Activated B cell treated with CpG ODN at 0.5 μM for 24 hours (primary cell): Measurements from ENCODE around the gene SLC38A3. TPM values are rescaled to one million over a fixed set of nuclear protein-coding genes. Genes with fewer than 3 reads are reported as not detected.
A peak's percentile ranks its signal among the peaks of the same experiment; 100 is the strongest.
"Not testable (repeated sequence)": the region's sequence is repeated elsewhere in the genome, so short reads cannot be mapped to it uniquely, and the experiment has no call there.

ENCODE experiments used
- ATAC-seq: fragments of 200-7000 bp; cut with Tn5 transposase; one replicate; pipeline ENCODE4 v1.10.0; 2021; ENCODE audit warnings: low read depth, mild to moderate bottlenecking, moderate library complexity
- CTCF ChIA-PET: fragments of 350-600 bp; sonication (Branson Sonifier 250); formaldehyde crosslinking; loops from one replicate; lab custom pipeline; 2021; ENCODE audit warnings: antibody characterized with exemption; lab: Charles Lee
- POLR2A ChIA-PET: fragments of 350-600 bp; sonication (Branson Sonifier 250); formaldehyde crosslinking; loops from one replicate; lab custom pipeline; 2021; ENCODE audit warnings: antibody characterized with exemption; lab: Charles Lee
- DNase-seq: peaks from one replicate; pipeline ENCODE4 v3.0.0; 2022
- H3K27ac Mint-ChIP-seq: one replicate; pipeline ENCODE4 v1.8.0; 2020; ENCODE audit warnings: mixed read lengths
- H3K27me3 Mint-ChIP-seq: one replicate; pipeline ENCODE4 v1.8.0; 2021; ENCODE audit warnings: mixed read lengths
- H3K36me3 Mint-ChIP-seq: one replicate; pipeline ENCODE4 v1.8.0; 2021; ENCODE audit warnings: low read depth, mixed read lengths
- H3K4me1 Mint-ChIP-seq: one replicate; pipeline ENCODE4 v1.8.0; 2021; ENCODE audit warnings: mixed read lengths
- H3K4me3 Mint-ChIP-seq: one replicate; pipeline ENCODE4 v1.8.0; 2020; ENCODE audit warnings: mild to moderate bottlenecking, mixed read lengths
- H3K9me3 Mint-ChIP-seq: one replicate; pipeline ENCODE4 v1.8.0; 2020; ENCODE audit warnings: mixed read lengths
- intact Hi-C: fragments of 100-400 bp; cut with micrococcal nuclease; formaldehyde crosslinking; loops from one replicate; pipeline ENCODE4 v1.15.1; 2024
- total RNA-seq: library from RNA; stranded (reverse); gene quantifications from 2 replicates; pipeline ENCODE4 v1.2.3, GENCODE V29; 2022
- TF ChIP-seq, protein P1 (sequence below): fragments of 200-600 bp; IDR thresholded peaks from one replicate; pipeline ENCODE4 v1.8.0; 2022; ENCODE audit warnings: antibody characterized with exemption, mild to moderate bottlenecking

SLC38A3 gene
- total RNA-seq, 1 donor from 2014 or later, result not detected

DNA sequence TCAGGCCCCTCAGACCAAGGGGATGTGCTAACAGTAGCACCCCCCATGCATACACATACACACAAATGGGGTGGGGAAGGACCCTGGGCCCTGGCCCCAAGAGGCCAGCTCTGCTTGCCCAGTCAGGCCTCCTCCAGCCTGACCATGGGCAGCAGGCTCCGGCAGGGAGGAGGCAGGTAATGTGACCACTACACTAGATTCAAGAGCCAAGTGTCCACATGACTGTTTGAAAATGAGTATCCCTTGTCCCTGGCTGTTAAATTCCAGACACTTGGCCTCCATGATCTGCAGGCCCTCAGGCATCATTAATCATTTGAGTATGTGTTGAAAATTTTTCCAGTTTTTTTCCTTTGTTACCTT lies 17.1 kb downstream of the SLC38A3 start:
- Mint-ChIP-seq H3K4me1 (peaks cover 9% of the 10 kb centered on the region), H3K27me3 (peaks cover 11% of the 10 kb centered on the region), H3K9me3 (no peaks in the 10 kb centered on the region), H3K36me3 (no peaks in the 10 kb centered on the region), H3K27ac (no peak overlapping the region), H3K4me3 (no peak overlapping the region)
- no peak for DNase-seq
- ATAC-seq, result no peak
- CTCF ChIA-PET, result interaction anchor here (0.9 kb wide), 1 partner anchor 24 kb away, joined by 3 read pairs; no protein-coding TSS in a partner anchor
- TF ChIP-seq, protein P1, sequence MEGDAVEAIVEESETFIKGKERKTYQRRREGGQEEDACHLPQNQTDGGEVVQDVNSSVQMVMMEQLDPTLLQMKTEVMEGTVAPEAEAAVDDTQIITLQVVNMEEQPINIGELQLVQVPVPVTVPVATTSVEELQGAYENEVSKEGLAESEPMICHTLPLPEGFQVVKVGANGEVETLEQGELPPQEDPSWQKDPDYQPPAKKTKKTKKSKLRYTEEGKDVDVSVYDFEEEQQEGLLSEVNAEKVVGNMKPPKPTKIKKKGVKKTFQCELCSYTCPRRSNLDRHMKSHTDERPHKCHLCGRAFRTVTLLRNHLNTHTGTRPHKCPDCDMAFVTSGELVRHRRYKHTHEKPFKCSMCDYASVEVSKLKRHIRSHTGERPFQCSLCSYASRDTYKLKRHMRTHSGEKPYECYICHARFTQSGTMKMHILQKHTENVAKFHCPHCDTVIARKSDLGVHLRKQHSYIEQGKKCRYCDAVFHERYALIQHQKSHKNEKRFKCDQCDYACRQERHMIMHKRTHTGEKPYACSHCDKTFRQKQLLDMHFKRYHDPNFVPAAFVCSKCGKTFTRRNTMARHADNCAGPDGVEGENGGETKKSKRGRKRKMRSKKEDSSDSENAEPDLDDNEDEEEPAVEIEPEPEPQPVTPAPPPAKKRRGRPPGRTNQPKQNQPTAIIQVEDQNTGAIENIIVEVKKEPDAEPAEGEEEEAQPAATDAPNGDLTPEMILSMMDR, result no peak
- intact Hi-C loops, result loop anchor here (10.0 kb wide), 1 partner anchor 393 kb away; the partner anchor contains the start of genes CISH and MAPKAPK3
- POLR2A ChIA-PET, result no interaction called here

DNA sequence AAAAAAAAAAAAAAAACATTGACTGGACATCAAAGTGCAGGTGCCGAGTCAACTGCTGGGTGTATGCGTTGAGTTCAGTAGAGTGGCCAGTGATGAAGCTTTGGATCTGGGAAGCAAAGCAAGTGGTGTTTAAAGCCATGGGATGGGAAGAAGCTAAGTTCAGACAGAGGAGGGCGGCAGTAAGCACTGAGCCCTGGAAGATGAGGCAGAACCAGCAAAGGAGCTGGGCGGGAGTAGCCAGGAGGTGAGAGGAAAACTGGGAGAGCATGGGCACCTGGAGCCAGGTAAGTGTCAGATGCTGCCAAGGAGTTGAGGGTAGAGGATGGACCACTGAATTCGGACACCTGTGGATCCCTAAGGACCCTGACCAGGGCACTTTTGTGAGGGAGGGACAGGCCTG lies 19.6 kb downstream of the SLC38A3 start:
- H3K36me3 Mint-ChIP-seq, result no peaks in the 10 kb centered on the region
- intact Hi-C loops, result loop anchor here (10.0 kb wide), 1 partner anchor 390 kb away; the partner anchor contains the start of genes CISH and MAPKAPK3
- H3K27ac Mint-ChIP-seq, result no peak overlapping the region
- TF ChIP-seq, protein P1, result no peak
- peak overlapping the region; percentile 19 for H3K4me3 Mint-ChIP-seq
- H3K4me1 Mint-ChIP-seq, result peaks cover 24% of the 10 kb centered on the region
- ChIA-PET POLR2A (interaction anchor here (0.6 to 0.7 kb wide), 2 partner anchors 11 to 23 kb away, joined by 4 read pairs; partner anchors contain the start of gene GNAI2), CTCF (interaction anchor here (0.8 to 7.3 kb wide), 6 partner anchors 9 to 105 kb away, joined by 3 to 100 read pairs (median 5); partner anchors contain the start of genes GNAI2 and GNAT1)
- DNase-seq (no peak), ATAC-seq (no peak)
- no peaks in the 10 kb centered on the region for H3K9me3 Mint-ChIP-seq
- H3K27me3 Mint-ChIP-seq, result peaks cover 5% of the 10 kb centered on the region

DNA sequence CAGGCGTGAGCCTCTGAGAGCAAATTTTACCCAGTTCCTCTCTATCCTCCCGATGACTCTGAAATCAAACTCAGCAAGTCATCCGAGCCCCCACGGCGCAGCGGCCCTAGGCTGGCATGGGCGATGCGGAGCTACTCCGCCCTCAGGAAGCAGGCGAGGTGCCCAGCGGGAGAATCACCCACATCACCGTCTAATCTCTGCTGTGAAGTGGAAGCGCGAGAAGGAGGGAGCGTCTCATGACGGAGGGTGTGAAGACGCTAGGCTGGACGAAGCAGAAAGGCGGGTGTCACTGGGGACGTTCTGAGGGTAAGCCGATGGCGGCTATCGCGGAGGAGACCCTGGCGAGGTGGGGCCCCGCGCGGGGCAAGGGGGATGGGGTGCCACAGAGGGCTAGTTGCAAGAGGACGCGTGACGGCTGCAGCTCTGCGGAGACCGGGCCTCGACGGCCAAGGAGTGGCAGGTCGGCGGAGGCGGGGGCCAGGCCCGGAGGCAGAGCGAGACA lies 21.9 kb downstream of the SLC38A3 start:
- Mint-ChIP-seq H3K4me1 (peaks cover 40% of the 10 kb centered on the region), H3K27ac (peak overlapping the region; percentile 88), H3K9me3 (no peaks in the 10 kb centered on the region), H3K36me3 (no peaks in the 10 kb centered on the region), H3K27me3 (peaks cover 5% of the 10 kb centered on the region), H3K4me3 (peak overlapping the region; percentile 94)
- CTCF ChIA-PET, result interaction anchor here (0.7 to 8.1 kb wide), 10 partner anchors 13 to 71 kb away, joined by 3 to 104 read pairs (median 5); partner anchors contain the start of genes GNAI2 and GNAT1
- TF ChIP-seq, protein P1, result no peak
- intact Hi-C loops, result loop anchor here (1.0 to 10.0 kb wide), 11 partner anchors 11 to 524 kb away; partner anchors contain the start of genes CISH, HYAL3, IFRD2 and MAPKAPK3
- POLR2A ChIA-PET, result interaction anchor here (0.7 to 6.3 kb wide), 11 partner anchors 10 to 1748 kb away, joined by 3 to 66 read pairs (median 6); partner anchors contain the start of genes ABHD14A, GNAI2, HEMK1 and IFRD2
- peak; percentile 20 for ATAC-seq
- peak; percentile 54 for DNase-seq

DNA sequence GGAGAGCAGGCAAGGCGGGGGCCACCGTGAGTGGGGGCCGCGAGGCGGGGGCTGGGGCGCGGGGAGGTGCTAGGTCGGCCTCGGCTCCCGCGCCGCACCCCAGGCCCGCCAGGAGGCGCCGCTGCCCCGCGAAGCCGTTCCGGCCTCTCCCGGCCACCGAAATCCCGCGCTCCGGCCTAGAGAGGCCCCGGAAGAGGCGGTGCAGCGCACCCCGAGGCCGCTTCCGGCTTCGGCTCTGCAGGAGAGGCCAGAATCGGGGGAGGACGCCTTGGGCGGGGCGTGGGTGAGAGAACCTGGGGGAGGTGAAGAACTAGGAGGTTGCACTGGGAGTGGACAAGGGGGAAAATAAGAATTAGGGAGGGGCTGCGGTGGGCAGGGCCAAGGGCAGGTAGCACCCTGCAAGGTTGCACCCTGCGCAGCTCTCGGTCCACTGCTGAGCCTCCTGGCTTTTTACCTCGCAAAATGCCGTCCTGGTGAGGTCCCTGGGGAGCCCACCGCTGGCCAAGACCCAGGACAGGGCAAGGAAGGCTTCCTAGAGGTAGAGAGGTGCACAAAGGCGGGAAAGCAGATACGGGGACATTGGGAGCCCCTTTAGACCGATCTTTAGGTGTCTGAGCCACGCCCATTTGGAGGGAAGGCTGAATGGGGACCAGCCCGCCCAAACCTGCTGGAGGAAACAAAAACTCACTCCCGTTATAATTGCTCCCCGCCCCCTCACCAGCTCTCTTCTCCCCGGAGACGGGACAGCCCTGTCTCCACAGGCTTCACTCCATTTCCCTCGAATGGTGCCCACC lies 22.5 kb downstream of the SLC38A3 start:
- TF ChIP-seq, protein P1, result peak; percentile 92
- peak; percentile 81 for ATAC-seq
- DNase-seq, result peak; percentile 93
- H3K27me3 Mint-ChIP-seq, result peaks cover 5% of the 10 kb centered on the region
- H3K36me3 Mint-ChIP-seq, result no peaks in the 10 kb centered on the region
- ChIA-PET POLR2A (interaction anchor here (0.9 to 6.3 kb wide), 9 partner anchors 10 to 389 kb away, joined by 3 to 66 read pairs (median 6); partner anchors contain the start of genes GNAI2, HEMK1, IFRD2 and MAPKAPK3), CTCF (interaction anchor here (1.2 to 8.1 kb wide), 6 partner anchors 13 to 37 kb away, joined by 3 to 104 read pairs (median 42); partner anchors contain the start of genes GNAI2 and GNAT1)
- intact Hi-C loops, result loop anchor here (1.0 to 10.0 kb wide), 8 partner anchors 11 to 387 kb away; partner anchors contain the start of genes CISH, HYAL3, IFRD2 and MAPKAPK3
- H3K9me3 Mint-ChIP-seq, result no peaks in the 10 kb centered on the region
- peaks cover 40% of the 10 kb centered on the region for H3K4me1 Mint-ChIP-seq
- H3K27ac Mint-ChIP-seq, result peak overlapping the region; percentile 88
- H3K4me3 Mint-ChIP-seq, result peak overlapping the region; percentile 94

DNA sequence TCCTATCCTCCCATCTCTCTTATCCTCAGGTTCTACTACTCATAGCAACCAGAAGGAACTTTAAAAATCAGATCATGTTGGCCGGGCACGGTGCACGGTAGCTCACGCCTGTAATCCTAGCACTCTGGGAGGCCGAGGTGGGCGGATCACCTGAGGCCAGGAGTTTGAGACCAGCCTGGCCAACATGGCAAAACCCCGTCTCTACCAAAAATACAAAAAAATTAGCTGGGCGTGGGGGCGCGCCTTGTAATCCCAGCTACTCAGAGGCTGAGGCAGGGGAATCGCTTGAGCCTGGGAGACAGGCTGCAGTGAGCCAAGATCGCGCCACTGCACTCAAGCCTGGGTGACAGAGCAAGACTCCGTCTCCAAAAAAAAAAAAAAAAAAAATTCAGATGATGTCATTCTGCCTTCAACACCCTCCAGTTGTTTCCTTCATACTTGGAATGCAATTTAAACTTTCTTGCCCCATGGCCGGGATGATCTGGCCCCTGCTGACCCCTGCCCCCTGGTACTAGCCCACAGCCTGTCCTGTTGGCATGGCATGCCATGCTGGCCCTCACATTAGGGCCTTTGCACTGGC lies 23.2 kb downstream of the SLC38A3 start:
- H3K27me3 Mint-ChIP-seq, ATAC-seq, H3K9me3 Mint-ChIP-seq, DNase-seq, H3K36me3 Mint-ChIP-seq: not testable (repeated sequence)
- peaks cover 43% of the 10 kb centered on the region for H3K4me1 Mint-ChIP-seq
- ChIA-PET POLR2A (interaction anchor here (0.7 to 6.3 kb wide), 7 partner anchors 9 to 1206 kb away, joined by 3 to 66 read pairs (median 6); partner anchors contain the start of genes GNAI2, HEMK1, IFRD2 and MAPKAPK3), CTCF (interaction anchor here (7.3 to 8.1 kb wide), 2 partner anchors 12 to 20 kb away, joined by 76 to 104 read pairs; partner anchors contain the start of gene GNAI2)
- intact Hi-C loops, result loop anchor here (10.0 kb wide), 1 partner anchor 387 kb away; the partner anchor contains the start of genes CISH and MAPKAPK3
- peak overlapping the region; percentile 94 for H3K4me3 Mint-ChIP-seq
- peak overlapping the region; percentile 87 for H3K27ac Mint-ChIP-seq
